GM12873 (cell line): ENCODE measurements around the gene PHF8.

Experiments
- CTCF ChIP-seq: IDR thresholded peaks from 2 replicates; pipeline ENCODE4 v1.5.1; 2012; ENCODE audit warnings: low read depth, mild to moderate bottlenecking, moderate library complexity, low read length, control low read depth; ENCODE audit not compliant: insufficient read depth; ENCODE audit errors: missing control alignments

The PHF8 gene

GRCh38 chrX:53969540-53969939 is 74.7 kb downstream of the PHF8 start:
- TF ChIP-seq CTCF, result no peak

GRCh38 chrX:53950130-53950733 is 94.0 kb downstream of the PHF8 start:
- no peak for TF ChIP-seq CTCF

GRCh38 chrX:53940180-53940579 is 104.1 kb downstream of the PHF8 start:
- TF ChIP-seq CTCF, result no peak

- no peak for TF ChIP-seq CTCF
Observed at GRCh38 chrX:53939127-53939526, 105.1 kb downstream of the PHF8 start.

DNA sequence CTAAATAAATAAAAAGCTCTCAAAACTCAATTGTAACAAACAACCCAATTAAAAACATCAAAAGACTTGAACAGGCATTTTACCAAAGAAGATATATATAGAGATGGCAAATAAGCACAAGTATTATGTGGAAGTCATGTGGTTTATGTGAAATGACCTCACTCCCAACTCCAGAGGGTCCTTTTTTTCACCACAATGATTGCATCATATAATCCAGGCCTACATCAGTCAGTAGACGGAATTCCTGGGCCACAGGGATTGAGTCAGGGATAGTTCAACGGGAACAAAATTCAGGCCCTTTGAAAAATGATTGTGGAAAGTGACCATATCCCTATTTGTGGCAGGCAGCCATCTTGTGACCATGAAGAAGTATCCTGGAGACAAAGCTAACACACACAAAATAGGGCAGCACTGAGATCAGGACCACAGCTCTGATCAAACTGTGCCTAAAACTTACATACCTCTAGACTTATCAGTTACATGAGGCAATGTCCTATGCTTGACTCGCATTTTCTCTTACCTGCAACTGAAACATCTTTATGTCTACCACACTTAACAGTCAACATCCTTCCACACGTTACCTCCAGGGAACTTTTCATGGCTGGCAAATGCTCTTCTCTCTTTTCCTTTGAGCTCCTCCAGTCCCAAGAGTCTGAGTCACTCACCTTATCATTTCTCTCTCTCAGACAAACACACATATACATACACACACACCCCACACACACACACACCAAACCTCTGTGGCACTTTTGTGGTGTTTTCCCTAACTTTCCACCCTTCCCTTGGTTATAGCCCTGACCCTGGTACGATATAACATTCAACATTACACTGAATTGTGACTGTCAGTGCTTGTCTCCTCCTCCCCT is 113.5 kb downstream of the PHF8 start:
- TF ChIP-seq CTCF, result no peak

DNA sequence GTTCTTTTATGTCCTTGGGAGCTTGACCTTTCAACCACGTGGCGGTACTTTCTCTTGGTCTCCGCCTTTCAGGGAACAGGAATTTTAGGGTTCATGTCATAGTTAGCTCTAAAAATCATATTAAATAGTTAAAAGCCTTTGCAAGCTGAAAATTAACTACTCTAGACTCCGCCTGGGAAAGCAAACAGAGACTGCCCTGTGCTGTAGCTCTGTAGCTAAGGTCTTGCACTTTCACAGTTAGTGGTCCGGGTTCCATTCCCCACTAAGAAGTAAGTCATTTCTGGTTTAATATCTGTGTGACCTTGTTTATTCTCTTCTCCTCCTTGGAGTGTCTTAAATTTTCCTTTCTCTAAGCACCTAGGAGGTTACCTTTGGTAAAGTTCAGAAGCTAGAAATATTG is 118.2 kb downstream of the PHF8 start:
- TF ChIP-seq CTCF, result no peak

DNA sequence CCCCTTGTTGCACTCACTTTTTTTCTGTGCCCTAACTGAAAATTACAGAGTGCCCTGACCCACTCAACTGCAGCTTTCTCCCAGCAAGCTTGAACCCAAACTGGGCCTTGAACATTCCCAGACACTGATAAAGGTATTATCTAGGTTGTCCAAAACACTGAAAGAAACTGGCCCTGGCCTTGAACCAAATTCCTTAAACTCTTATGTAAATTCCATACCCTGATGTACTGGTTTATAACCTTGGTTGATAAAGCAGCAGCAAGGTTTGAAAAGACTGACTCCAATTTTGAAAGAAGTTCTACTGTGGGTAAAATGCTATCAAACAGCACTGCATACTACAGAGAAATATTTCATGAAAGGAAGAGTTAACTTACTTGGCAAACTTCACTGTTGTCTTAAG is 125.6 kb downstream of the PHF8 start:
- no peak for TF ChIP-seq CTCF
